ENCODE data around the gene ZNF518A. TPM values are rescaled to one million over a fixed set of nuclear protein-coding genes. Genes with fewer than 3 reads are reported as not detected.

The ZNF518A gene
- total and polyA plus RNA-seq, 2 of the 13 experiments (the other 11 are each of a cell fraction or from before 2014, with no cell fraction given), result 21.7 to 37.1 TPM

DNA sequence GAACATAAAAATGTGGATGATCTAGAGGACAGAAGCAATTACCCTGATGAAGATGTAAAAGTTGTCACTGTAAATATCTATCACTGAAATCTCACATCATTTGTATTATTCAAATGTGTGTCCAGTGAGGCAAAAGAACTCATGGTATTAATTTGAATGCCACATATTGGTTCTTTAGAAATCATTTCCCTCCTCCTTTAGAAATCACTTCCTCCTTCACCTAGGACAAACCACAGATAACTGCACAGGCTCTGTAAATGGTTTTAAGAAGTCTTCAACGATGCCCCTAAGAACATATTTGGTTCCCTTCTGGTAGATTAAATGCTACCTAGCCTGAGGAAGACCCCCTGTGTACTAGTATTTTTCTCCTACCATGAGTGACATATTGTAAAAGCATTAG, 33.1 kb upstream of the ZNF518A start:
- BruUV-seq (replicated peaks), result no TSS peak

More for the DNA sequence above, 33.1 kb upstream of the ZNF518A start:
- Histone ChIP-seq H4K20me1 (ENCODE audit: insufficient read depth, low read length) (no peaks in the 10 kb centered on the region), H3K4me1 (ENCODE audit: insufficient read depth, low read length) (peaks cover 29% of the 10 kb centered on the region), H3K27ac (ENCODE audit: extremely low read length, insufficient read depth, low read length) (no peak overlapping the region), H3K4me2 (ENCODE audit: low read depth, low read length) (no peak overlapping the region), H3K27me3 (ENCODE audit: control insufficient read depth in 1 of 2, insufficient read depth in 2 of 2, low read length in 2 of 2) (no peaks in the 10 kb centered on the region), H3K9ac (ENCODE audit: insufficient read depth, low read depth, low read length) (no peak overlapping the region), H3K36me3 (replicated peaks in 1 of 2; ENCODE audit: control insufficient read depth in 1 of 2, insufficient read depth in 2 of 2, low read length in 2 of 2) (no peaks in the 10 kb centered on the region), H3K4me3 (replicated peaks in 1 of 3; ENCODE audit: insufficient read depth in 1 of 3, low read depth in 2 of 3, low read length in 3 of 3) (no peak overlapping the region), H3K9me3 (ENCODE audit: low read length) (no peaks in the 10 kb centered on the region), H2AFZ (ENCODE audit: low read length) (no peak overlapping the region), H3K79me2 (ENCODE audit: insufficient read depth, low read length) (no peaks in the 10 kb centered on the region)
- CTCF ChIA-PET (ENCODE audit: low intra/inter-chr PET ratio, low total read pairs), result no interaction called here
- DNase-seq (ENCODE audit: low spot score), result no peak
- intact Hi-C loops (cut with micrococcal nuclease; ENCODE audit: unreplicated experiment) (no loop called here), in situ Hi-C loops (cut with HindIII; ENCODE audit: extremely low pct_ligation_motif_present, low pct_unique_long_range_greater_than_20kb) (no loop called here)
- POLR2A ChIA-PET, result interaction anchor here (1.3 to 1.6 kb wide), 2 partner anchors 27 to 33 kb away, joined by 5 to 6 read pairs; partner anchors contain the start of gene ZNF518A
- TF ChIP-seq ZFP90 (CRISPR knock-in tag; IDR thresholded peaks at IDR 0.05; ENCODE audit: borderline replicate concordance) (no peak), DMAP1 (CRISPR knock-in tag; IDR thresholded peaks at IDR 0.05) (no peak), PHB2 (IDR thresholded peaks at IDR 0.05; ENCODE audit: partially characterized antibody) (no peak), ZNF354B (CRISPR knock-in tag; IDR thresholded peaks at IDR 0.05) (no peak), PLRG1 (conservative IDR thresholded peaks at IDR 0.05) (no peak), ASH2L (IDR thresholded peaks at IDR 0.05; ENCODE audit: insufficient read length, low read depth, low read length) (no peak), MBNL3 (CRISPR knock-in tag; conservative IDR thresholded peaks at IDR 0.05) (no peak), ZFP1 (CRISPR knock-in tag; IDR thresholded peaks at IDR 0.05) (no peak), FOSL1 (CRISPR knock-in tag; IDR thresholded peaks at IDR 0.05; ENCODE audit: borderline replicate concordance) (no peak), SMARCC2 (IDR thresholded peaks at IDR 0.05) (no peak), CENPT (CRISPR knock-in tag; IDR thresholded peaks at IDR 0.05; ENCODE audit: low read depth) (no peak)
- TF ChIP-seq, protein P1, sequence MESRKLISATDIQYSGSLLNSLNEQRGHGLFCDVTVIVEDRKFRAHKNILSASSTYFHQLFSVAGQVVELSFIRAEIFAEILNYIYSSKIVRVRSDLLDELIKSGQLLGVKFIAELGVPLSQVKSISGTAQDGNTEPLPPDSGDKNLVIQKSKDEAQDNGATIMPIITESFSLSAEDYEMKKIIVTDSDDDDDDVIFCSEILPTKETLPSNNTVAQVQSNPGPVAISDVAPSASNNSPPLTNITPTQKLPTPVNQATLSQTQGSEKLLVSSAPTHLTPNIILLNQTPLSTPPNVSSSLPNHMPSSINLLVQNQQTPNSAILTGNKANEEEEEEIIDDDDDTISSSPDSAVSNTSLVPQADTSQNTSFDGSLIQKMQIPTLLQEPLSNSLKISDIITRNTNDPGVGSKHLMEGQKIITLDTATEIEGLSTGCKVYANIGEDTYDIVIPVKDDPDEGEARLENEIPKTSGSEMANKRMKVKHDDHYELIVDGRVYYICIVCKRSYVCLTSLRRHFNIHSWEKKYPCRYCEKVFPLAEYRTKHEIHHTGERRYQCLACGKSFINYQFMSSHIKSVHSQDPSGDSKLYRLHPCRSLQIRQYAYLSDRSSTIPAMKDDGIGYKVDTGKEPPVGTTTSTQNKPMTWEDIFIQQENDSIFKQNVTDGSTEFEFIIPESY (CRISPR knock-in tag; IDR thresholded peaks at IDR 0.05), result no peak
- TF ChIP-seq, protein P2, sequence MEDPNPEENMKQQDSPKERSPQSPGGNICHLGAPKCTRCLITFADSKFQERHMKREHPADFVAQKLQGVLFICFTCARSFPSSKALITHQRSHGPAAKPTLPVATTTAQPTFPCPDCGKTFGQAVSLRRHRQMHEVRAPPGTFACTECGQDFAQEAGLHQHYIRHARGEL (CRISPR knock-in tag; IDR thresholded peaks at IDR 0.05), result no peak
- TF ChIP-seq, protein P3, sequence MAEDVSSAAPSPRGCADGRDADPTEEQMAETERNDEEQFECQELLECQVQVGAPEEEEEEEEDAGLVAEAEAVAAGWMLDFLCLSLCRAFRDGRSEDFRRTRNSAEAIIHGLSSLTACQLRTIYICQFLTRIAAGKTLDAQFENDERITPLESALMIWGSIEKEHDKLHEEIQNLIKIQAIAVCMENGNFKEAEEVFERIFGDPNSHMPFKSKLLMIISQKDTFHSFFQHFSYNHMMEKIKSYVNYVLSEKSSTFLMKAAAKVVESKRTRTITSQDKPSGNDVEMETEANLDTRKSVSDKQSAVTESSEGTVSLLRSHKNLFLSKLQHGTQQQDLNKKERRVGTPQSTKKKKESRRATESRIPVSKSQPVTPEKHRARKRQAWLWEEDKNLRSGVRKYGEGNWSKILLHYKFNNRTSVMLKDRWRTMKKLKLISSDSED (CRISPR knock-in tag; IDR thresholded peaks at IDR 0.05), result no peak
- FAIRE-seq, result no peak
- no peak for ATAC-seq
- 45% methylated on average over 1 of the region's 1 CpG for WGBS (ENCODE audit: low lambda C conversion rate)
